Measurements from ENCODE around the gene ENO4. TPM values are rescaled to one million over a fixed set of nuclear protein-coding genes. Genes with fewer than 3 reads are reported as not detected.

Gene ENO4
- total RNA-seq, 1 donor from 2014 or later: 0.45 TPM

GRCh38 chr10:116931806-116932205 lies 82.5 kb downstream of the ENO4 start:
- no peak for DNase-seq (ENCODE audit: low spot score)
- no peak overlapping the region for H3K4me3 Mint-ChIP-seq (ENCODE audit: unreplicated experiment)
- no peaks in the 10 kb centered on the region for H3K27me3 Mint-ChIP-seq (ENCODE audit: low read depth)
- no peak overlapping the region for H3K27ac Mint-ChIP-seq (ENCODE audit: unreplicated experiment)
- peaks cover 14% of the 10 kb centered on the region for H3K9me3 Mint-ChIP-seq (ENCODE audit: low read depth)
- peaks cover 35% of the 10 kb centered on the region for H3K36me3 Mint-ChIP-seq (ENCODE audit: low read depth)
- no peaks in the 10 kb centered on the region for H3K4me1 Mint-ChIP-seq (ENCODE audit: low read depth)
- TF ChIP-seq CTCF (IDR thresholded peaks at IDR 0.05): no peak

Other genes with a start within 250 kb of the ENO4 start
- not detected in 3 replicates for gene PNLIPRP2, start 228.5 kb upstream of the ENO4 start, total RNA-seq
- 5.8 to 9.7 TPM (median 6.9 TPM) in 3 replicates for gene HSPA12A, start 106.9 kb upstream of the ENO4 start, total RNA-seq
- gene SHTN1, start 155.7 kb downstream of the ENO4 start, total RNA-seq: 20.2 to 24.7 TPM (median 20.6 TPM) in 3 replicates